Measurements from ENCODE around the gene TYSND1. TPM values are rescaled to one million over a fixed set of nuclear protein-coding genes. Genes with fewer than 3 reads are reported as not detected.
"Not testable (repeated sequence)": the region's sequence is repeated elsewhere in the genome, so short reads cannot be mapped to it uniquely, and the experiment has no call there.

The TYSND1 gene
- total RNA-seq, 2 experiments from 2014 or later = 9.3 to 9.8 TPM

DNA sequence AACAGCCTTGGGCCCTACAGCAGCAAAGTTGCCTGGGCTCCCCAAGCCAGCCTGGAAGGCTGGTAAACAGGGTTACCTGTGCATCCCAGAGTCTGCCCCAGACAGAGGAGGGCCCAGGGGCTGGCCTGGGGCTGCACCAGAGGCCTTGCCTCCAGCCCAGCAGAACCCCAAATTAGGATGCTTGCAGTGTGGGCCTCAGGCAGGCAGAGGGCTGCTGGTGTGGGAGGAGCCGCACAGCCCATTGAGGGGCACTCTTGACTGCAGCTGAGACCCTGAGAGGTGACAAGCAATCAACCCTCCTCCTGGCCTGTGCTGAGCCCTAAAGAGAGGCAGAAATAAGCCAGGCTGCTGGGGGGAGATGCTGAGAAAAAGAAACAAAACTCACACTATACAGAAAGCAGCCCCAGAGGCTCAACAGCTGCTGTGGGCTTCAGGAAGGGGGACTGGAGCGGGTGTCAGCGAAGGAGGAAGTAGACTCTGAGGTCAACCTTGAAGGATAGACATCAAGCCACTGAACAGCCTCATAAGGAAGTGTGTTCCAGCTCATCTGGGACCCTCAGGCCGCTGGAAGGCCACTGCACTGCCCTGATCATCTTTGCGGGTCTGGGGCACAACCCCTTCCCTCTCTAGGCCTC lies 20.5 kb downstream of the TYSND1 start:
- no peaks in the 10 kb centered on the region for H3K36me3 Mint-ChIP-seq (ENCODE audit: low read depth)
- ChIA-PET POLR2A (interaction anchor here (1.0 kb wide), 1 partner anchor 33 kb away, joined by 3 read pairs; no protein-coding TSS in a partner anchor), CTCF (interaction anchor here (0.7 to 1.1 kb wide), 2 partner anchors 10 to 20 kb away, joined by 3 to 4 read pairs; partner anchors contain the start of gene TYSND1)
- no peaks in the 10 kb centered on the region for H3K27me3 Mint-ChIP-seq
- no peaks in the 10 kb centered on the region for H3K9me3 Mint-ChIP-seq
- H3K4me3 Mint-ChIP-seq = no peak overlapping the region
- H3K4me1 Mint-ChIP-seq = peaks cover 7% of the 10 kb centered on the region
- no peak for DNase-seq
- H3K27ac Mint-ChIP-seq = no peak overlapping the region

DNA sequence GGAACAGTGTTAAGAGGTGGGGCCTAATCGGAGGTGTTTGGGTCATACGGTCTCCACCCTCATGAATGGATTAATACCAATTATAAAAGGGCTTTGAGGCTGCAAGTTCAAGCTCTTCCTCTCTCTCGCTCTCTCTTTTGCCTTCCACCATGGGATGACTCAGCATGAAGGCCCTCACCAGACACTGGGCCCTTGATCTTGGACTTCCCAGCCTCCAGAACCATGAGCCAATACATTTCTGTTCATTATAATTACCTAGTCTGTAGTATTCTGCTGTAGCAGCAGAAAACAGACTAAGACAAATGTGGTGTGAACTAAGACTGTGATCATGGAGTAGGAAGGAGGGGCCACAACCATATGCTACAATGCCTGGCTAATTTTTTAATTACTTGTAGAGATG lies 21.6 kb downstream of the TYSND1 start:
- no peak overlapping the region for H3K27ac Mint-ChIP-seq
- DNase-seq = no peak
- H3K4me3 Mint-ChIP-seq = no peak overlapping the region
- peaks cover 2% of the 10 kb centered on the region for H3K4me1 Mint-ChIP-seq
- ChIA-PET CTCF (interaction anchor here (0.7 to 1.7 kb wide), 2 partner anchors 9 to 19 kb away, joined by 3 to 11 read pairs; no protein-coding TSS in a partner anchor), POLR2A (no interaction called here)
- no peaks in the 10 kb centered on the region for H3K27me3 Mint-ChIP-seq
- H3K9me3 Mint-ChIP-seq = no peaks in the 10 kb centered on the region
- H3K36me3 Mint-ChIP-seq (ENCODE audit: low read depth) = no peaks in the 10 kb centered on the region

DNA sequence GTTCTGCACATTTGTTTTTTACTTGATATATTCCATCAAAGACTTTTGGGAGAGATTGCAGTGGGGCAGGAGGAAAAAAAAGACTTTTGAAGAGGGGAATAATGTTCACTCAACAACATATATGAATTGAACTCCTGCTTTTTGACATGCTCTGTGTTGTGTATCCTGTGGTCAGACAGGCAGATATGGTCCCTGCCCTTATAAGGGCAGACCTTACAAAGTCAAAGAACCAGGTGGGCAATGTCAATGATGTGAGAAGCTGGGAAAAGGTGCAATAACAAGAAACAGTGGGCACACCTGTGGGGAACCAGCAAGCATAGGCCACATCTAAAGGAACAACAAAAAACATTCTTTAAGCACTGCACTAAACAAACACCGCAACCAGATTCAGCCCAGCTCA lies 22.1 kb downstream of the TYSND1 start:
- no peak for DNase-seq
- peaks cover 2% of the 10 kb centered on the region for H3K4me1 Mint-ChIP-seq
- no peak overlapping the region for H3K27ac Mint-ChIP-seq
- H3K27me3 Mint-ChIP-seq = no peaks in the 10 kb centered on the region
- POLR2A ChIA-PET = no interaction called here
- no peaks in the 10 kb centered on the region for H3K9me3 Mint-ChIP-seq
- no peaks in the 10 kb centered on the region for H3K36me3 Mint-ChIP-seq (ENCODE audit: low read depth)
- CTCF ChIA-PET = interaction anchor here (1.7 kb wide), 1 partner anchor 9 kb away, joined by 11 read pairs; no protein-coding TSS in a partner anchor
- no peak overlapping the region for H3K4me3 Mint-ChIP-seq

DNA sequence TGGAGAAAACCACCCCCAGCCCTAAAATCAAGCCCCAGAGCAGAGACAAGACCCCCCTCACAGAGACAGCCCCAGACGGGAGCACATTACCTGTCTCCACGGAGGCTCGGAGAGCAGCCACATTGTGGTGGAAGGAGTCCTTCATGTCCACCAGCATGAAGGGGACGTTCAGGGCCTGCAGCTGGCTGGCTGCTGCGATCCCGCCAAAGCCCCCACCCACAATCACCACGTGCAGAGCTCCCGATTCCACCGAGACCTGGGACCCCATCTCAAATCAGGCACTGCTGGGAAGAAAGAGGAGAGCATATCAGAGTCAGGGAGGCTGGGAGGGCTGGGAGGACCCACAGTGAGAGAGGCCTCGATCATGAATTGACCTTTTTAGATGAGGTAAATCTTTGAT lies 22.7 kb downstream of the TYSND1 start:
- H3K4me1 Mint-ChIP-seq = peaks cover 2% of the 10 kb centered on the region
- CTCF ChIA-PET = interaction anchor here (1.7 to 2.0 kb wide), 2 partner anchors 8 to 22 kb away, joined by 7 to 11 read pairs; partner anchors contain the start of gene TYSND1
- H3K36me3 Mint-ChIP-seq (ENCODE audit: low read depth) = no peaks in the 10 kb centered on the region
- H3K9me3 Mint-ChIP-seq = no peaks in the 10 kb centered on the region
- POLR2A ChIA-PET = no interaction called here
- no peak for DNase-seq
- H3K27ac Mint-ChIP-seq = no peak overlapping the region
- H3K27me3 Mint-ChIP-seq = no peaks in the 10 kb centered on the region
- no peak overlapping the region for H3K4me3 Mint-ChIP-seq

DNA sequence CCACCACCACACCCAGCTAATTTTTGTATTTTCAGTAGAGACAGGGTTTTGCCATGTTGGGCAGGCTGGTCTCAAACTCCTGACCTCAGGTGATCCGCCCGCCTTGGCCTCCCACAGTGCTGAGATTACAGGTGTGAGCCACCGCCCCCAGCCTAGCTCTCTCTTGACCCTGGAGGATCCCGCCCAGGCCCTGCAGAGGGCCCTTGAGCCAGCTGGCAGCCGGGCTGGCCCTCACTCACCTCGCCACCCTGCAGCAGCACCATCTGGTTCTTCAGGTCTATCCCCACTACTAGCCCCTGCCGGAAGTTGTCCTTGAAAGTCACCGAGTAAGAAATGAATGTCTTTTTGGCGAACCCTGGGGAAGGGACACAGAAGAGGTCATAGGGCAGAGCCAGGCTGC lies 23.3 kb downstream of the TYSND1 start:
- H3K4me3 Mint-ChIP-seq; H3K27me3 Mint-ChIP-seq; H3K27ac Mint-ChIP-seq; DNase-seq; POLR2A ChIA-PET; H3K4me1 Mint-ChIP-seq; H3K9me3 Mint-ChIP-seq; H3K36me3 Mint-ChIP-seq (ENCODE audit: low read depth): not testable (repeated sequence)
- CTCF ChIA-PET = interaction anchor here (2.0 kb wide), 1 partner anchor 23 kb away, joined by 7 read pairs; the partner anchor contains the start of gene TYSND1

DNA sequence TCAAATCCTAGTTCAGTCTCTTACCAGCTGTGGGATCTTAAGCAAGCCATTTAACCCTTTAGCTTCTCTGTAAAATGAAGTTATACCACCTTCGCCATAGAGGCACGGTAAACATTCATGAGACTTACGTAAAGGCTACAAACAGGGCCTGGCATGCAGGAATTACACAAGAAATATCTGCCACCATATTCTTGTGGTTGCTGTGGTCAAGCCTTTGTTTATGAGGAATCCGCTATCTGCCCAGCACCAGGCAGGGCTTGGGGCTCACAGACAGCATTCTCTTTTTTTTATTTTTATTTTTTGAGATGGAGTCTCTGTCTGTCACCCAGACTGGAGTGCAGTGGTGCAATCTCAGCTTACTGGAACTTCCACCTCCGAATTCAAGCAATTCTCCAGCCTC lies 23.8 kb downstream of the TYSND1 start:
- ChIA-PET POLR2A (no interaction called here), CTCF (interaction anchor here (2.0 kb wide), 1 partner anchor 23 kb away, joined by 7 read pairs; the partner anchor contains the start of gene TYSND1)
- Mint-ChIP-seq H3K36me3 (ENCODE audit: low read depth) (no peaks in the 10 kb centered on the region), H3K27me3 (no peaks in the 10 kb centered on the region), H3K4me1 (peaks cover 2% of the 10 kb centered on the region), H3K27ac (no peak overlapping the region), H3K4me3 (no peak overlapping the region), H3K9me3 (no peaks in the 10 kb centered on the region)
- DNase-seq = no peak

DNA sequence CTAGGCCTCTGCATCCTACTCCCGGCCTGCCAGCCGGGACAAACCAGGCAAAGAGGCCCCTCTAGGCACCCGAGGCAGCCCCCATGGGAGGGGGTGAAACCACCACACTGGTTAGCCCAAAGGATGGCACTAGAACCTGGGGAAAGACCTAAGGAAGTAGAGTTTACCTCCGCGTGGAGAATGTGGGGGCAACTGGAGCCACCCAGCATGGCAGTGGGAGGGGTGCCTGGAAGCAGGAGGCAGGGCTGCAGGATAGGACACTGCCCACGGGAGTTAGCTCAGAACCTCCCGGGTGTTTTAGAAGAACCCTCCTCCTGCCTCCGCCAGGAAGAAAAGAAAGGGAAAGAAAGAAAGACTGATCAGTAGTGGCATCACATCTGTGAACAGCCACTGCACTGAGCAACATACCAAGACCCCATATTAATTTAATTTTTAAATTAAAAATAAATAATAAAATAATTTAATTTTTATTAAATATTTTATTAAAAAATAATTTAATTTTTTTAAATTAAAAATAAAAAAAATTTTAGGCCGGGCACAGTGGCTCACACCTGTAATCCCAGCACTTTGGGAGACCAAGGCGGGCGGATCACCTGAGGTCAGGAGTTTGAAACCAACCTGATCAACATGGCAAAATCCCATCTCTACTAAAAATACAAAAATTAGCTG lies 25.1 kb downstream of the TYSND1 start:
- no peak for DNase-seq
- Mint-ChIP-seq H3K4me3 (no peak overlapping the region), H3K27ac (no peak overlapping the region), H3K9me3 (no peaks in the 10 kb centered on the region), H3K4me1 (peaks cover 2% of the 10 kb centered on the region), H3K27me3 (no peaks in the 10 kb centered on the region), H3K36me3 (ENCODE audit: low read depth) (no peaks in the 10 kb centered on the region)
- ChIA-PET CTCF (interaction anchor here (2.0 kb wide), 1 partner anchor 25 kb away, joined by 7 read pairs; the partner anchor contains the start of gene TYSND1), POLR2A (no interaction called here)

DNA sequence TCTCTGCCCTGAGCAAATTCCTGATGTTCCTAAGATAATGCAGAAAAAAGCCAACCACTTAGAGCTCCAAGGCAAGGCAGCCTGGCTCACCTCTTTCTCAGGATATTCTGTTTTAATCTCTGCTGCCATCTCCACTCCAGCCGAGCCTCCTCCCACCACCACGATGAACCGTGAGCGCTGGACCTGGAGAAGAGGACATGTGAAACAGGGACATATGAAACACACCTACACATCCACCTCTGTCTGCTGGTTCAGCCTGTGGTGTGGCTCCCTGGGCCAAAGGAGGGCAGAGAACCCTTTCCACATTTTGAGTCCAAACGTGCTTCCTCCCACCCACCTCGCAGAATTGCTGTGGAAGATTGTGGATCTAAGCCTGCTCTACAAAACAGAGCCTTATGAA lies 26.1 kb downstream of the TYSND1 start:
- Mint-ChIP-seq H3K27me3 (no peaks in the 10 kb centered on the region), H3K4me3 (no peak overlapping the region), H3K27ac (no peak overlapping the region), H3K36me3 (ENCODE audit: low read depth) (no peaks in the 10 kb centered on the region), H3K9me3 (no peaks in the 10 kb centered on the region), H3K4me1 (peaks cover 4% of the 10 kb centered on the region)
- DNase-seq = no peak
- POLR2A ChIA-PET = no interaction called here
- CTCF ChIA-PET = interaction anchor here (0.6 kb wide), 1 partner anchor 247 kb away, joined by 3 read pairs; no protein-coding TSS in a partner anchor

DNA sequence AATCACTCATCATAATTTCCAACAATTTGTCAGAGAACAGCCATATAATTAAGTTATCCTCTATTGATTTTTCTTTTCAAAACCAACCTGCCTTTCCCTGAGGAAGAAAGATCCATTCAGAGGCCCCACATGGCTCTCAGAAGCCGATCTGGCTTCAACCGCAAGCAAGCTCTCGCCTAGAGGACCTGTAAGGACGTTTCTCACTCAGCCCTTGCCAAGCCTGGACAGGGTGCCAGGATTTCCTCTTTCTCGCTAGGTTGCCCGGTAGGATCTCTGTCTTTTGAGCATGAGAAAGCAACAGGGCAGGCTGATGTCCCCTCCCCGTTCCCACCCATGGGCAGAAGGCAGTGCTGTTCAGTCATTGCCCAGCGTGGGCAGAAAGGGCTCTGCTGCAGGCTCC lies 26.9 kb downstream of the TYSND1 start:
- Mint-ChIP-seq H3K36me3 (ENCODE audit: low read depth) (no peaks in the 10 kb centered on the region), H3K4me3 (no peak overlapping the region), H3K9me3 (no peaks in the 10 kb centered on the region), H3K27me3 (no peaks in the 10 kb centered on the region), H3K4me1 (peaks cover 4% of the 10 kb centered on the region), H3K27ac (no peak overlapping the region)
- CTCF ChIA-PET = interaction anchor here (2.4 to 7.3 kb wide), 2 partner anchors 23 to 26 kb away, joined by 18 to 85 read pairs; partner anchors contain the start of gene TYSND1
- no peak for DNase-seq
- POLR2A ChIA-PET = no interaction called here

DNA sequence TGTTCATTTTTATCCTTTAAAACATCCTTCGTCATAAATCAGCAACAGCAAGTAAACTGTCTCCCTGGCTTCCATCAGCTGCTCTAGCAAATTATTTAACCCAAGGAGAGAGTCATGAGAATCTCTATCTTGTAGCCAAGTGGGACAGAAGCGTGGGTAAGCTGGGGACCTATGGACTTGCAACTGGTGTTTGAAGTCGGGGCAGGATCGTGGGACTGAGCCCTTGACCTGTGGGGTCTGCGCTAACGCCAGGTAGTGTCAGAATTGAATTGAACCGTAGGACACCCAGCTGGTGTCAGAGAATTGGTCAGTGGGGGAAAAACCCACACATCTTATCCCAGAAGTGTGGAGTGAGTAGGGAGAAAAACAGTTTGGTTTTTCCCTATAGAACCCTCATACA lies 27.3 kb downstream of the TYSND1 start:
- Mint-ChIP-seq H3K27me3 (no peaks in the 10 kb centered on the region), H3K36me3 (ENCODE audit: low read depth) (no peaks in the 10 kb centered on the region), H3K4me3 (no peak overlapping the region), H3K27ac (no peak overlapping the region), H3K9me3 (no peaks in the 10 kb centered on the region), H3K4me1 (peaks cover 2% of the 10 kb centered on the region)
- DNase-seq = no peak
- ChIA-PET POLR2A (interaction anchor here (1.0 kb wide), 1 partner anchor 27 kb away, joined by 3 read pairs; no protein-coding TSS in a partner anchor), CTCF (interaction anchor here (0.8 to 7.3 kb wide), 6 partner anchors 9 to 245 kb away, joined by 3 to 85 read pairs (median 11); partner anchors contain the start of gene TYSND1)

DNA sequence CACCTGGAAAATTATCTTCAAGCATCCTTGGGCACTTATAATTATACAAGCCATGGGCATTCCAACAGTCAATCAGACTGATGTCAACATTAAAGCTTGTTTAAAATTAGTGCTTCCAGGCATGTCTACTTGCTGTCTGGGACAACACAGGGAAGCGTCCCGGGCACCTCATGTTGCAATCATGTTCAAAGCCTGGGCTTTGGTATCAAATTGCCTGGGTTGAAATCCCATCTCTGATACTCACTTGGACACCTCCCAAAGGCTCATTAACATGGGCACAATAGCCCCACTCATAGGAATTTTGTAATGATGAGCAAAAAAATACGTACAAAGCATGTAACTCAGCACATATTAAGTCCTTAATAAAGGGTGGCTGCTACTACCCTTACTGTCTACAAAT lies 28.3 kb downstream of the TYSND1 start:
- Mint-ChIP-seq H3K36me3 (ENCODE audit: low read depth) (peaks cover 5% of the 10 kb centered on the region), H3K4me3 (no peak overlapping the region), H3K27ac (no peak overlapping the region), H3K27me3 (no peaks in the 10 kb centered on the region), H3K4me1 (peaks cover 2% of the 10 kb centered on the region), H3K9me3 (no peaks in the 10 kb centered on the region)
- CTCF ChIA-PET = interaction anchor here (0.8 to 7.3 kb wide), 8 partner anchors 8 to 246 kb away, joined by 3 to 85 read pairs (median 10); partner anchors contain the start of gene TYSND1
- POLR2A ChIA-PET = interaction anchor here (1.0 kb wide), 1 partner anchor 26 kb away, joined by 3 read pairs; no protein-coding TSS in a partner anchor
- no peak for DNase-seq

DNA sequence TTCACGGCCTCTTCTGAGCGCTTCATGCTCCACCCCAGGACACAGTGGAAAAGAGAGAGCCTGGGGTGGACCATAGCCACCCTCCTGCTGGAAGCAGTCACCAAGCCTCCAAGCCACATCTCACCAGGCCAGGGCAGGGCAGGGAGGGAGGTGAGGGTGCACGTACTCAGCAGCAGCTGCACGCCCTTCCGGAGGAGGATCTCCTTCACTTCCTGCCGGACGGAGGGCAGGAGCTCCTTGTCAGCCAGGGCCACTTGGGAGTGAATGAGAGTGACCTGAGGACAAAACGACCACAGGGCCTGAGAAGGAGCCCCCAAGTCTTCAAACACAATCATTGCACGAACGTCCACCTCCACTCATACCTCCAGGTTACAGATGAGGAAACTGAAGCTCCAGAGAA lies 28.9 kb downstream of the TYSND1 start:
- DNase-seq = no peak
- Mint-ChIP-seq H3K27me3 (no peaks in the 10 kb centered on the region), H3K9me3 (no peaks in the 10 kb centered on the region), H3K4me1 (peaks cover 2% of the 10 kb centered on the region), H3K4me3 (no peak overlapping the region), H3K27ac (no peak overlapping the region), H3K36me3 (ENCODE audit: low read depth) (peaks cover 5% of the 10 kb centered on the region)
- ChIA-PET CTCF (interaction anchor here (0.6 to 7.3 kb wide), 8 partner anchors 11 to 134 kb away, joined by 3 to 85 read pairs (median 17); partner anchors contain the start of gene TYSND1), POLR2A (no interaction called here)
